Progenitor cell of endocrine pancreas (in vitro differentiated cells): Measurements from ENCODE around the gene TEFM. TPM values are rescaled to one million over a fixed set of nuclear protein-coding genes. Genes with fewer than 3 reads are reported as not detected.
"Not testable (repeated sequence)": the region's sequence is repeated elsewhere in the genome, so short reads cannot be mapped to it uniquely, and the experiment has no call there.

Source experiments
- DNase-seq: peaks from one replicate; pipeline ENCODE4 v3.0.0; 2021; ENCODE audit warnings: low spot score; ENCODE audit not compliant: unreplicated experiment
- H3K27ac Mint-ChIP-seq: 2 replicates; pipeline ENCODE4 v1.8.0; 2021; ENCODE audit warnings: mild to moderate bottlenecking, moderate library complexity, mixed read lengths
- H3K27me3 Mint-ChIP-seq: 2 replicates; pipeline ENCODE4 v1.8.0; 2021; ENCODE audit warnings: mixed read lengths
- H3K36me3 Mint-ChIP-seq: 2 replicates; pipeline ENCODE4 v1.8.0; 2022; ENCODE audit warnings: mixed read lengths; ENCODE audit not compliant: insufficient read depth
- H3K4me1 Mint-ChIP-seq: 2 replicates; pipeline ENCODE4 v1.8.0; 2021; ENCODE audit warnings: low read depth, mixed read lengths
- H3K4me3 Mint-ChIP-seq: 2 replicates; pipeline ENCODE4 v1.8.0; 2021; ENCODE audit warnings: low read depth, mild to moderate bottlenecking, moderate library complexity, mixed read lengths
- H3K9me3 Mint-ChIP-seq: 2 replicates; pipeline ENCODE4 v1.8.0; 2021; ENCODE audit warnings: low read depth, mixed read lengths
- total RNA-seq: library from RNA; stranded (reverse); gene quantifications from 2 replicates; pipeline ENCODE4 v1.2.1, GENCODE V29; 2021
- TF ChIP-seq, protein P1 (sequence below): fragments of 200-600 bp; sonication (generic); IDR thresholded peaks from one replicate; pipeline ENCODE4 v1.5.0; 2021; ENCODE audit warnings: antibody characterized with exemption, mild to moderate bottlenecking; ENCODE audit not compliant: unreplicated experiment

Gene TEFM
- total RNA-seq, 1 donor from 2014 or later: 17.3 TPM

DNA sequence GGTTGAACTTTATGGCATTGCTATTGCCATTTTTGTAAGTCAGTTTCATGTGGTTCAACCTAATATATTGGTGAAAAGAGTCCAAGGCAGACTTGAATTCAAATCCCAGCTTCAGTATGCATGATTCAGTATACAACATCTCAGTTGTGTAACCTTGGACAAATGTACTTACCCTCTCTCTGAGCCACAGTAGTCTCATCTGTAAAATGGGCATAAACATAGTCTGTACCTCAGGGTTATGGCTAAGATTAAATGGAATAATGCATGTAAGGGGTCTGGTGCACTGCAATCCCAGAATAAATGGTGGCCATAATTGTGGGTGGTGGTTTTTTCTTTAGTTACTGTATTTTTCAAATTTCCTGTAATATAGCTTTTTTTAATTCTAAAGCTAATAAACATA, 11.0 kb upstream of the TEFM start:
- peaks cover 53% of the 10 kb centered on the region for H3K27me3 Mint-ChIP-seq
- TF ChIP-seq, protein P1, sequence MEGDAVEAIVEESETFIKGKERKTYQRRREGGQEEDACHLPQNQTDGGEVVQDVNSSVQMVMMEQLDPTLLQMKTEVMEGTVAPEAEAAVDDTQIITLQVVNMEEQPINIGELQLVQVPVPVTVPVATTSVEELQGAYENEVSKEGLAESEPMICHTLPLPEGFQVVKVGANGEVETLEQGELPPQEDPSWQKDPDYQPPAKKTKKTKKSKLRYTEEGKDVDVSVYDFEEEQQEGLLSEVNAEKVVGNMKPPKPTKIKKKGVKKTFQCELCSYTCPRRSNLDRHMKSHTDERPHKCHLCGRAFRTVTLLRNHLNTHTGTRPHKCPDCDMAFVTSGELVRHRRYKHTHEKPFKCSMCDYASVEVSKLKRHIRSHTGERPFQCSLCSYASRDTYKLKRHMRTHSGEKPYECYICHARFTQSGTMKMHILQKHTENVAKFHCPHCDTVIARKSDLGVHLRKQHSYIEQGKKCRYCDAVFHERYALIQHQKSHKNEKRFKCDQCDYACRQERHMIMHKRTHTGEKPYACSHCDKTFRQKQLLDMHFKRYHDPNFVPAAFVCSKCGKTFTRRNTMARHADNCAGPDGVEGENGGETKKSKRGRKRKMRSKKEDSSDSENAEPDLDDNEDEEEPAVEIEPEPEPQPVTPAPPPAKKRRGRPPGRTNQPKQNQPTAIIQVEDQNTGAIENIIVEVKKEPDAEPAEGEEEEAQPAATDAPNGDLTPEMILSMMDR: no peak
- no peak for DNase-seq
- no peak overlapping the region for H3K27ac Mint-ChIP-seq
- no peaks in the 10 kb centered on the region for H3K9me3 Mint-ChIP-seq
- H3K4me1 Mint-ChIP-seq: peaks cover 6% of the 10 kb centered on the region
- no peak overlapping the region for H3K4me3 Mint-ChIP-seq
- H3K36me3 Mint-ChIP-seq: no peaks in the 10 kb centered on the region

DNA sequence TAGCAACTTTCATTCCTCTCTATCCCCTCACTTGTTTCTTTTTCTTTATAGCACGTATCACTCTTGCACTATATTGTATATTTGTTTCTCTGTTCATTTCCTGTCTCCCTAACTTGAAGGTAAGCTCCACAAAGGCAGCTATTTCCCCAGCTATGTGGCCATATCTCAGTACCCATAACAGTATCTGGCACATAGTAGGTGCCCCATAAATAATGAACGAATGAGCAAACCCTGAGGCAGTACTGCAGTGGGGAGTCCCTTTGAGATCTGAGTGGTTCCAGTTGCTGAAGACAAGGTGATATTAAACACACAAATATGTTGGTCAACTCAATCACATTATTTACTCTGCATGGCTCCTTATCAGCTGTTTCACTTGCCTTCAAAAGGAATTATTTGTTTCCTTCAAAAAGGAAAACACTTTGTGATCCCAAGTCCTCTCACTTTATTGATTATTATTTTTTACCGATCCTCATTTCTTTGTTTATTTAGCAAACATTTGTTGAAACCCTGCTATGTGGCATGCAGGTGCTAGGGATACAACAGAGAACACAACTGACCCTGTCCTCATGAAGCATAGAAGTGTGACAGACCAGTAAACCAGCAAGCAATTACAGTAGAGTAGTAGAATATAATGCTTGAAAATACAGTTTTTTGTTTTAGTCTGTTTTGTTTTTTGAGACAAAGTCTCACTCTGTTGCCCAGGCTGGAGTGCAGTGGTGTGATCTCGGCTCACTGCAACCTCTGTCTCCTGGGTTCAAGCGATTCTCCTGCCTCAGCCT, 10.0 kb upstream of the TEFM start:
- Mint-ChIP-seq H3K4me1 (peaks cover 6% of the 10 kb centered on the region), H3K9me3 (no peaks in the 10 kb centered on the region), H3K36me3 (no peaks in the 10 kb centered on the region), H3K27ac (no peak overlapping the region), H3K4me3 (no peak overlapping the region), H3K27me3 (peaks cover 49% of the 10 kb centered on the region)
- no peak for DNase-seq
- TF ChIP-seq, protein P1: no peak

DNA sequence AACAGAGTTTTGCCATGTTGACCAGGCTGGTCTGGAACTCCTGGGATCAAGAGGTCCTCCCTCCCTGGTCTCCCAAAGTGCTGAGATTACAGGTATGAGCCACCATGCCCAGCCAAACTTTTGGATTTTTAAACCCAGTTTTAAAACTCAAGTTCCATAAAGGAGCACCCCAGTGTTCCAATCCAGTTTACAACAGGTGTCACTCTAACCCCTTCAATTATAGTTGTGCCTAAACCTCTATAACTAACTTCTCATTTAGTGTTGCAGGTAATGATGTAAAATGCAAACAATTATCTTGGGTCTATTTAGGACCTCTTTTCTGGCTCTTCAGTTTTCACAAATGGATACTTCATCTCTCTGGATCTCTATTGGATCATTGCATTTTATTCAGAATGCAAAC, 7.9 kb upstream of the TEFM start:
- peaks cover 6% of the 10 kb centered on the region for H3K4me1 Mint-ChIP-seq
- H3K36me3 Mint-ChIP-seq: no peaks in the 10 kb centered on the region
- H3K4me3 Mint-ChIP-seq: no peak overlapping the region
- H3K9me3 Mint-ChIP-seq: no peaks in the 10 kb centered on the region
- TF ChIP-seq, protein P1: no peak
- no peak for DNase-seq
- peaks cover 39% of the 10 kb centered on the region for H3K27me3 Mint-ChIP-seq
- H3K27ac Mint-ChIP-seq: no peak overlapping the region

DNA sequence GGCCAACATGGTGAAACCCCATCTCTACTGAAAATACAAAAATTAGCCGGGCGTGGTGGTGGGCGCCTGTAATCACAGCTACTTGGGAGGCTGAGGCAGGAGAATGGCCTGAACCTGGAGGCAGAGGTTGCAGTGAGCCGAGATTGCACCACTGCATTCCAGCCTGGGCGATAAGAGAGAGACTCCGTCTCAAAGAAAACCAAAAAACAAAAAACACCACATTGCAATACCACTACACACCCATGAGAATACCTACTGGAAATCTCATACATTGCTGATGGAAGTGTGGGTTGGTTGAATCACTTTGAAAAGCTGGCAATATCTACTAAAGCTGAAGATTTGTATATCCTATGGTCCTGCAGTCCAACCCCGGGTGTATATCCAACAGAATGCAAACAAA, 4.1 kb upstream of the TEFM start:
- not testable (repeated sequence) for DNase-seq, H3K36me3 Mint-ChIP-seq, H3K27ac Mint-ChIP-seq, H3K4me1 Mint-ChIP-seq, H3K9me3 Mint-ChIP-seq, H3K4me3 Mint-ChIP-seq
- H3K27me3 Mint-ChIP-seq: peaks cover 17% of the 10 kb centered on the region

DNA sequence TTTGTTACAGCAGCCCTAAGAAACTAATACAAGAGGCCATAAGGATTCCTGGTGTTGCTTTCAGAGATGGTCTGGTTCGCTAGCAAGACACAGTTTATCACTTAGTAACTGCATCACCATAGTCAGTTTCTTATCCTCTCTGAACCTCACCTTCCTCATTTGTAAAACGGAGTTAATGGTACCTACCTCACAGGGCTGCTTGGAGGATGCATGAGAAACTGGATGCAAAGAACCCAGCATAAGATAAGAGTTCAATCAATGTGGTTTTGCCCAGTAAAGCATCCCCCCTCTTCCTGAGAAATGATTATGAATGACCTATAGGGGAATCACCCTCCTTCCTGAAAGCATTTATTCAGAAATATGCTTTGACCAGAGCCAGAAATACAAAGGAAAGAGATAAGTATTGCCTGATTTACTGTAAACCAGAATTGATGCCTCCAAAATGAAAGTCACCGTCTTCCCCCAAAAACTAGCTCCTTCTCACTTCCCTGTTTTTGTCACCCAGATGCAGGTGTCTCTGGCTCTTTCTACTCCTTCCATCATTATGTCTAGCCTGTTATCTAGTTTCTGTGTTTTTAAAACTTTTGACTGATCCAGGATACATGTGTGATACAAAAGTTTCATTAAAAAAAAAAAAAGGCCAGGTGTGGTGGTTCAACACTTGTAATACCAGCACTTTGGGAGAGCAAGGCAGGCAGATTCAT, 2.8 kb upstream of the TEFM start:
- Mint-ChIP-seq H3K36me3 (no peaks in the 10 kb centered on the region), H3K4me3 (no peak overlapping the region), H3K4me1 (peaks cover 10% of the 10 kb centered on the region), H3K27ac (no peak overlapping the region), H3K9me3 (no peaks in the 10 kb centered on the region), H3K27me3 (peaks cover 8% of the 10 kb centered on the region)
- TF ChIP-seq, protein P1: no peak
- no peak for DNase-seq
